ENCODE data around the gene RTL10.

GRCh38 chr22:19882446-19883381, 28.0 kb upstream of the RTL10 start:
- TF ChIP-seq CTCF (IDR thresholded peaks at IDR 0.05) (no peak), POLR2AphosphoS5 (IDR thresholded peaks at IDR 0.05; ENCODE audit: insufficient read depth in 1 of 2, low read depth in 1 of 2) (no peak)
